Mesenchymal stem cell (in vitro differentiated cells and primary cell): ENCODE results near the gene RTL10.

ENCODE experiments used
- DNase-seq: peaks from one replicate; pipeline ENCODE4 v3.0.0-alpha.2; 2013
- H2AFZ ChIP-seq: one replicate; pipeline ENCODE4 v1.6.1; 2013; ENCODE audit warnings: low read depth, mild to moderate bottlenecking, control low read depth, inconsistent platforms, low read length, moderate library complexity
- H2AK5ac ChIP-seq: 2 replicates; pipeline ENCODE4 v1.6.1; 2013; ENCODE audit warnings: low read length, moderate library complexity, mild to moderate bottlenecking, inconsistent platforms; ENCODE audit not compliant: severe bottlenecking
- H2BK120ac ChIP-seq: one replicate; pipeline ENCODE4 v1.6.1; 2013; ENCODE audit warnings: low read depth, mild to moderate bottlenecking, inconsistent platforms, low read length, moderate library complexity
- H2BK12ac ChIP-seq, 2 experiments: one replicate each; pipeline ENCODE4 v1.6.1; 2013; ENCODE audit warnings: inconsistent platforms in 2 of 2, low read length in 2 of 2, mild to moderate bottlenecking in 2 of 2, moderate library complexity in 2 of 2, control low read depth in 1 of 2
- H2BK15ac ChIP-seq: one replicate; pipeline ENCODE4 v1.6.1; 2013; ENCODE audit warnings: mild to moderate bottlenecking, low read depth, inconsistent platforms; ENCODE audit not compliant: poor library complexity, severe bottlenecking
- H2BK5ac ChIP-seq: 2 replicates; pipeline ENCODE4 v1.6.1; 2013; ENCODE audit warnings: low read depth, mild to moderate bottlenecking, low read length, control low read depth, inconsistent platforms; ENCODE audit not compliant: poor library complexity, severe bottlenecking
- H3K14ac ChIP-seq, 2 experiments: one replicate each; pipeline ENCODE4 v1.6.1; 2013; ENCODE audit warnings: inconsistent platforms in 2 of 2, low read length in 2 of 2, control low read depth in 1 of 2, mild to moderate bottlenecking in 1 of 2, moderate library complexity in 1 of 2
- H3K18ac ChIP-seq, 2 experiments: one replicate each; pipeline ENCODE4 v1.6.1; 2013; ENCODE audit warnings: inconsistent platforms in 2 of 2, low read length in 2 of 2, control low read depth in 1 of 2, low read depth in 1 of 2, mild to moderate bottlenecking in 1 of 2
- H3K23ac ChIP-seq, 2 experiments: one replicate each; pipeline ENCODE4 v1.6.1; 2013; ENCODE audit warnings: inconsistent platforms in 2 of 2, low read length in 2 of 2, mild to moderate bottlenecking in 2 of 2, moderate library complexity in 2 of 2, control low read depth in 1 of 2
- H3K27ac ChIP-seq: 2 replicates; pipeline ENCODE4 v1.5.1; 2013; ENCODE audit warnings: mild to moderate bottlenecking, moderate library complexity, low read length, control low read depth, inconsistent platforms; ENCODE audit not compliant: poor library complexity, severe bottlenecking
- H3K27me3 ChIP-seq, 2 experiments: 2 replicates each; pipeline versions ENCODE4 v1.6.1 to v1.7.0; 2013; ENCODE audit warnings: low read length in 2 of 2, mild to moderate bottlenecking in 2 of 2, moderate library complexity in 2 of 2, control low read depth in 1 of 2, inconsistent platforms in 1 of 2; ENCODE audit not compliant: control insufficient read depth in 1 of 2, insufficient read depth in 1 of 2
- H3K36me3 ChIP-seq, 2 experiments: 2 replicates each; pipeline versions ENCODE4 v1.6.1 to v1.7.0; 2013; ENCODE audit warnings: low read length in 2 of 2, control low read depth in 1 of 2, inconsistent platforms in 1 of 2, low read depth in 1 of 2, mild to moderate bottlenecking in 1 of 2; ENCODE audit not compliant: insufficient read depth in 2 of 2, control insufficient read depth in 1 of 2
- H3K4ac ChIP-seq, 2 experiments: one replicate each; pipeline ENCODE4 v1.6.1; 2013; ENCODE audit warnings: inconsistent platforms in 2 of 2, low read length in 2 of 2, mild to moderate bottlenecking in 2 of 2, moderate library complexity in 2 of 2, control low read depth in 1 of 2, low read depth in 1 of 2
- H3K4me1 ChIP-seq: 2 replicates; pipeline ENCODE4 v1.6.1; 2013; ENCODE audit warnings: low read depth, low read length, control low read depth; ENCODE audit not compliant: control insufficient read depth, insufficient read depth
- H3K4me2 ChIP-seq: 2 replicates; pipeline ENCODE4 v1.6.1; 2013; ENCODE audit warnings: low read length, mild to moderate bottlenecking, inconsistent platforms; ENCODE audit not compliant: poor library complexity, severe bottlenecking
- H3K4me3 ChIP-seq, 2 experiments: 2 replicates each; pipeline versions ENCODE4 v1.5.1 to v1.7.0; 2013; ENCODE audit warnings: low read length in 2 of 2, mild to moderate bottlenecking in 2 of 2, control low read depth in 1 of 2, low read depth in 1 of 2; ENCODE audit not compliant: insufficient read depth in 1 of 2
- H3K79me1 ChIP-seq: replicated peaks from 2 replicates; pipeline ENCODE4 v1.6.1; 2013; ENCODE audit warnings: mild to moderate bottlenecking, control low read depth, low read length, inconsistent platforms; ENCODE audit not compliant: poor library complexity, severe bottlenecking
- H3K9ac ChIP-seq: 2 replicates; pipeline ENCODE4 v1.7.0; 2013; ENCODE audit warnings: mild to moderate bottlenecking, low read length, moderate library complexity
- H3K9me3 ChIP-seq: 2 replicates; pipeline ENCODE4 v1.7.0; 2013; ENCODE audit warnings: mild to moderate bottlenecking, low read length; ENCODE audit not compliant: control insufficient read depth
- H4K8ac ChIP-seq: one replicate; pipeline ENCODE4 v1.6.1; 2013; ENCODE audit warnings: inconsistent platforms, mild to moderate bottlenecking, low read length, moderate library complexity
- H4K91ac ChIP-seq: one replicate; pipeline ENCODE4 v1.6.1; 2013; ENCODE audit warnings: mild to moderate bottlenecking, low read length, inconsistent platforms
- WGBS: methylation state at CpG from one replicate; pipeline ENCODE4 v1.1.7; 2013; ENCODE audit warnings: mixed read lengths; 5-methylcytosine and 5-hydroxymethylcytosine counted together

The RTL10 gene

DNA sequence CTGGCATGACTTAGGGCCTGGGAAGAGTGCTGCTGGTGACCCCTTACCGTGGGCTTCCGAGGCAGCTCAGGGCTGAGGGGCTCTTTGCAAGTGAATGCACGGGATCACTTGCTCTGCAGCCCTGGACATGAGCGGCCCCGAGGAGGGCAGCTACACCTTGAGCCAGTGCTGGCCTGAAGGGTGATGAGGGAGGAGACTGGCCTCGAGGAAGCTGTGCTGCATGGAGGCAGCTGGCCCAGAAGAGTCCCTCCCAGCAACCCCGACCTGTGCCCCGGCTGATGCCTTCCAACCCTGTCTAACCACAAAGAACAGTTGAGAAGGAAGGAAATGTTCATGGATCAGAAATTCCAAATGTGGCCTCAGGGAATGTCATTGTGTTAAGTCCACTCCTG is 48.9 kb downstream of the RTL10 start:
- H3K4me3 ChIP-seq: no peak overlapping the region
- no peak overlapping the region for H2BK120ac ChIP-seq
- no peak overlapping the region for H2BK12ac ChIP-seq
- H2BK15ac ChIP-seq: no peak overlapping the region
- no peaks in the 10 kb centered on the region for H3K27me3 ChIP-seq
- H2AK5ac ChIP-seq: no peak overlapping the region
- WGBS: 90% methylated on average over 8 of the region's 8 CpGs
- H3K4me1 ChIP-seq: peaks cover 15% of the 10 kb centered on the region
- no peak overlapping the region for H2AFZ ChIP-seq
- no peaks in the 10 kb centered on the region for H3K79me1 ChIP-seq
- H3K4me2 ChIP-seq: no peak overlapping the region
- H4K91ac ChIP-seq: no peak overlapping the region
- H3K23ac ChIP-seq: no peak overlapping the region
- no peaks in the 10 kb centered on the region for H3K9me3 ChIP-seq
- H3K27ac ChIP-seq: no peak overlapping the region
- no peak for DNase-seq
- H3K36me3 ChIP-seq: peaks cover 0 to 58% of the 10 kb centered on the region in 2 experiments
- H3K9ac ChIP-seq: no peak overlapping the region
- no peak overlapping the region for H3K18ac ChIP-seq
- no peak overlapping the region for H3K4ac ChIP-seq
- no peak overlapping the region for H2BK5ac ChIP-seq
- H4K8ac ChIP-seq: no peak overlapping the region
- H3K14ac ChIP-seq: no peak overlapping the region
